K562 (cell line): ENCODE data around the gene PTPRT. TPM values are rescaled to one million over a fixed set of nuclear protein-coding genes. Genes with fewer than 3 reads are reported as not detected.

Source experiments
- ATAC-seq: fragments of 200-7000 bp; cut with Tn5 transposase; 3 replicates; pipeline ENCODE4 v1.9.1; 2020; ENCODE audit warnings: moderate library complexity
- BruUV-seq: library from RNA; stranded (reverse); fragments of 400-500 nt; replicated peaks from 2 replicates; lab custom pipeline; 2021; lab: Mats Ljungman, UMichigan
- CTCF ChIA-PET: fragments of 300-600 bp; formaldehyde crosslinking; extraction: SDS; loops from one replicate; lab custom pipeline; 2021; ENCODE audit warnings: low intra/inter-chr PET ratio; lab: Yijun Ruan, JAX
- POLR2A ChIA-PET: fragments of 300-600, 350-650 bp; sonication (Branson Sonifier 250); formaldehyde crosslinking; extraction: SDS; loops from one replicate; lab custom pipeline; 2021; ENCODE audit warnings: antibody characterized with exemption, inconsistent platforms; lab: Yijun Ruan, JAX
- DNase-seq, 4 experiments: peaks; one replicate each; pipeline versions ENCODE4 v3.0.0 to v3.0.0-alpha.2; 2011 to 2018; ENCODE audit warnings: low spot score in 3 of 4, mixed read lengths in 3 of 4; ENCODE audit errors: extremely low read depth in 1 of 4
- FAIRE-seq: peaks from 2 replicates; lab custom pipeline; 2011; peaks lifted over from hg19 to GRCh38; lab: Jason Lieb, UNC
- H2AFZ ChIP-seq: 2 replicates; pipeline ENCODE4 v1.6.0; 2011; ENCODE audit warnings: low read depth, low read length, control low read depth, inconsistent platforms
- H3K27ac ChIP-seq: fragments of 200-600 bp; 3 replicates; pipeline ENCODE4 v1.8.0; 2011; ENCODE audit warnings: low read depth, mild to moderate bottlenecking, control low read depth, inconsistent platforms, low read length, moderate library complexity, mixed read lengths; ENCODE audit errors: extremely low read depth
- H3K27me3 ChIP-seq, 2 experiments: fragments of 300-600 bp in 1 of 2; 2 replicates in 1 of 2; 3 replicates in 1 of 2; pipeline versions ENCODE4 v1.6.0 to v1.8.0; 2011; ENCODE audit warnings: inconsistent platforms in 2 of 2, low read length in 2 of 2, mild to moderate bottlenecking in 1 of 2, mixed read lengths in 1 of 2, moderate library complexity in 1 of 2; ENCODE audit not compliant: control insufficient read depth in 2 of 2, insufficient read depth in 2 of 2
- H3K36me3 ChIP-seq: fragments of 300-600 bp; 3 replicates; pipeline ENCODE4 v1.8.0; 2011; ENCODE audit warnings: mild to moderate bottlenecking, low read length, inconsistent platforms; ENCODE audit not compliant: control insufficient read depth, insufficient read depth
- H3K4me1 ChIP-seq, 2 experiments: fragments of 200-600 bp in 1 of 2; replicated peaks in 1 of 2; 2 replicates in 1 of 2; 3 replicates in 1 of 2; pipeline versions ENCODE4 v1.5.1 to v1.8.0; 2011; ENCODE audit warnings: inconsistent platforms in 2 of 2, low read length in 2 of 2, mild to moderate bottlenecking in 1 of 2, mixed read lengths in 1 of 2, moderate library complexity in 1 of 2; ENCODE audit not compliant: control insufficient read depth in 2 of 2, insufficient read depth in 2 of 2
- H3K4me2 ChIP-seq: 2 replicates; pipeline ENCODE4 v1.6.1; 2011; ENCODE audit warnings: low read length, control low read depth, inconsistent platforms, mixed read lengths; ENCODE audit not compliant: insufficient read depth
- H3K4me3 ChIP-seq: fragments of 200-600 bp; sonication (generic), shearing (Covaris generic); 2 replicates; pipeline ENCODE4 v1.5.1; 2016; ENCODE audit warnings: control low read depth, inconsistent platforms
- H3K79me2 ChIP-seq: fragments of 200-600 bp; 3 replicates; pipeline ENCODE4 v1.8.0; 2011; ENCODE audit warnings: low read length, inconsistent platforms; ENCODE audit not compliant: control insufficient read depth, insufficient read depth
- H3K9ac ChIP-seq, 2 experiments: 2 replicates each; pipeline versions ENCODE4 v1.6.0 to v1.6.1; 2011; ENCODE audit warnings: low read depth in 2 of 2, low read length in 2 of 2, control low read depth in 1 of 2, inconsistent platforms in 1 of 2, mild to moderate bottlenecking in 1 of 2, mixed read lengths in 1 of 2; ENCODE audit not compliant: insufficient read depth in 1 of 2
- H3K9me1 ChIP-seq: one replicate; pipeline ENCODE4 v1.6.0; 2011; ENCODE audit warnings: inconsistent platforms, mild to moderate bottlenecking, low read length, moderate library complexity; ENCODE audit not compliant: control insufficient read depth, insufficient read depth
- H3K9me3 ChIP-seq: replicated peaks from 2 replicates; pipeline ENCODE4 v1.5.1; 2011; ENCODE audit warnings: low read depth, low read length, inconsistent platforms; ENCODE audit not compliant: control insufficient read depth, insufficient read depth
- H4K20me1 ChIP-seq: replicated peaks from 2 replicates; pipeline ENCODE4 v1.6.1; 2011; ENCODE audit warnings: low read length, inconsistent platforms, mixed read lengths; ENCODE audit not compliant: control insufficient read depth, insufficient read depth
- CC2D1A ChIP-seq: fragments of 450-650 bp; IDR thresholded peaks from 2 replicates; pipeline ENCODE4 v1.6.1; 2017; ENCODE audit warnings: mild to moderate bottlenecking
- GTF2A2 ChIP-seq: IDR thresholded peaks from 2 replicates; pipeline ENCODE4 v1.6.1; 2016; ENCODE audit warnings: mild to moderate bottlenecking, missing genetic modification characterization, missing compliant biosample characterization
- NFE2 ChIP-seq: IDR thresholded peaks from 2 replicates; pipeline ENCODE4 v1.6.1; 2014; ENCODE audit warnings: antibody characterized with exemption, low read depth
- NFRKB ChIP-seq: fragments of 450-650 bp; IDR thresholded peaks from 2 replicates; pipeline ENCODE4 v1.6.1; 2016; ENCODE audit warnings: low read depth
- PHB ChIP-seq: fragments of 250-450 bp; sonication (Bioruptor Pico); IDR thresholded peaks from 2 replicates; pipeline ENCODE4 v1.5.0; 2021
- POLR2AphosphoS5 ChIP-seq: IDR thresholded peaks from 2 replicates; pipeline ENCODE4 v1.6.1; 2011; ENCODE audit warnings: mild to moderate bottlenecking, low read depth, low read length, moderate library complexity; ENCODE audit not compliant: control insufficient read depth, insufficient read depth
- SIN3A ChIP-seq, 2 experiments: fragments of 150-350 bp in 1 of 2; IDR thresholded peaks; 2 replicates each; pipeline ENCODE4 v1.6.1; 2011 to 2016; ENCODE audit warnings: borderline replicate concordance in 2 of 2, low read depth in 2 of 2, low read length in 2 of 2, mild to moderate bottlenecking in 2 of 2, moderate library complexity in 2 of 2; ENCODE audit not compliant: control insufficient read depth in 1 of 2
- SREBF2 ChIP-seq: sonication (generic); formaldehyde crosslinking; IDR thresholded peaks from 2 replicates; pipeline ENCODE4 v1.4.0; 2020; ENCODE audit warnings: mild to moderate bottlenecking, missing genetic modification reagents
- TCFL5 ChIP-seq: fragments of 250-450 bp; sonication (Bioruptor Pico); conservative IDR thresholded peaks from 2 replicates; pipeline ENCODE4 v1.6.1; 2021; ENCODE audit warnings: mild to moderate bottlenecking, moderate library complexity, matching md5 sums
- U2AF1 ChIP-seq: fragments of 200-400 bp; formaldehyde crosslinking; optimal IDR thresholded peaks from 2 replicates; pipeline ENCODE3; 2017; ENCODE audit warnings: mild to moderate bottlenecking, low read depth, low read length, moderate library complexity
- ZNF121 ChIP-seq: sonication (generic); formaldehyde crosslinking; conservative IDR thresholded peaks from 2 replicates; pipeline ENCODE4 v1.8.0; 2022; ENCODE audit warnings: missing genetic modification reagents
- ZNF407 ChIP-seq: fragments of 450-650 bp; IDR thresholded peaks from 2 replicates; pipeline ENCODE4 v1.6.1; 2016; ENCODE audit warnings: low read depth
- ZNF655 ChIP-seq: fragments of 250-450 bp; sonication (Bioruptor Pico); IDR thresholded peaks from 2 replicates; pipeline ENCODE4 v1.5.0; 2021
- ZNF79 ChIP-seq: fragments of 250-450 bp; sonication (Bioruptor Pico); IDR thresholded peaks from 2 replicates; pipeline ENCODE4 v1.4.0; 2020; ENCODE audit warnings: low read depth, mild to moderate bottlenecking, moderate library complexity
- WGBS: fragments of 100-300 bp; shearing (Covaris generic); methylation state at CpG from one replicate; pipeline ENCODE4 v1.1.6; 2016; ENCODE audit warnings: low coverage, mixed read lengths; ENCODE audit not compliant: insufficient coverage; ENCODE audit errors: missing lambda C conversion rate; 5-methylcytosine and 5-hydroxymethylcytosine counted together
- in situ Hi-C: fragments of 300-500 bp; cut with MboI; formaldehyde crosslinking; loops from 4 replicates; pipeline ENCODE4 v1.15.0; 2018; ENCODE audit warnings: inconsistent platforms, mixed read lengths
- intact Hi-C: fragments of 100-400 bp; cut with micrococcal nuclease; formaldehyde crosslinking; loops from 2 replicates; pipeline ENCODE4 v1.14.2; 2022
- polyA plus RNA-seq, 8 experiments: library from polyadenylated mRNA; depleted of rRNA in 4 of 8; stranded (reverse) in 5 of 8; unstranded in 3 of 8; fragments of >200 nt; fragmentation: Nextera tagmentation in 2 of 8; fragmentation: Illumina TruSeq in 1 of 8; extraction: Ambion mirVana in 2 of 8; extraction: Trizol in 1 of 8; gene quantifications; 2 replicates each; pipeline versions ENCODE4 v1.2.1 to v1.2.3, GENCODE V29; 2011 to 2014; ENCODE audit warnings: inconsistent platforms in 1 of 8, missing spikeins in 1 of 8
- total RNA-seq, 7 experiments: library from RNA; depleted of rRNA in 6 of 7; stranded (reverse); fragments of >200 nt in 6 of 7; fragmentation: Illumina TruSeq in 2 of 7; extraction: Trizol in 2 of 7; gene quantifications; 2 replicates each; pipeline versions ENCODE4 v1.2.1 to v1.2.3, GENCODE V29; 2011 to 2021; ENCODE audit warnings: low replicate concordance in 1 of 7

PTPRT gene
- total and polyA plus RNA-seq, 9 of the 15 experiments (the other 6 are each of a cell fraction or from before 2014, with no cell fraction given), result not detected

- CTCF ChIA-PET, result no interaction called here
- Histone ChIP-seq H3K9me3 (no peaks in the 10 kb centered on the region), H3K4me1 (no peaks in the 10 kb centered on the region), H2AFZ (no peak overlapping the region), H3K27ac (no peak overlapping the region), H3K4me2 (no peak overlapping the region), H3K9ac (no peak overlapping the region), H4K20me1 (no peaks in the 10 kb centered on the region; the same call in 1 of the 2 replicates), H3K9me1 (no peaks in the 10 kb centered on the region), H3K27me3 (peaks cover 0 to 5% of the 10 kb centered on the region in 2 experiments; a peak in 1 of 5 replicates), H3K79me2 (no peaks in the 10 kb centered on the region), H3K36me3 (no peaks in the 10 kb centered on the region), H3K4me3 (no peak overlapping the region)
- 0% methylated on average over 6 of the region's 6 CpGs for WGBS
- in situ Hi-C loops, result no loop called here
- no TSS peak for BruUV-seq
- intact Hi-C loops, result no loop called here
- POLR2A ChIA-PET, result interaction anchor here (0.6 kb wide), 1 partner anchor 67 kb away, joined by 3 read pairs; no protein-coding TSS in a partner anchor
- no peak for DNase-seq
- no peak for ATAC-seq
- FAIRE-seq, result no peak
- TF ChIP-seq CC2D1A (no peak), ZNF655 (CRISPR knock-in tag) (no peak), SREBF2 (CRISPR knock-in tag) (no peak), NFE2 (no peak), U2AF1 (no peak), PHB (no peak), ZNF79 (CRISPR knock-in tag) (no peak), SIN3A (IDR thresholded peaks at IDR 0.05; ENCODE audit: borderline replicate concordance in 2 of 2, control insufficient read depth in 1 of 2, low read depth in 2 of 2, low read length in 2 of 2) (no peak), TCFL5 (CRISPR knock-in tag) (no peak), POLR2AphosphoS5 (no peak), ZNF407 (no peak), ZNF121 (CRISPR knock-in tag) (no peak), NFRKB (no peak), GTF2A2 (tag) (no peak)
Measured at GRCh38 chr20:42744756-42745465, 444.8 kb downstream of the PTPRT start.
